B cell (primary cell): ENCODE results near the gene PRRT2.

Source experiments
- EZH2 ChIP-seq: IDR thresholded peaks from 2 replicates; pipeline ENCODE4 v1.6.1; 2012; ENCODE audit warnings: borderline replicate concordance, low read depth, mild to moderate bottlenecking, moderate library complexity, low read length; ENCODE audit not compliant: insufficient read depth, poor library complexity, severe bottlenecking
- TF ChIP-seq, protein P1 (sequence below): fragments of 200-600 bp; IDR thresholded peaks from one replicate; pipeline ENCODE4 v1.8.0; 2022; ENCODE audit warnings: antibody characterized with exemption, mild to moderate bottlenecking

DNA sequence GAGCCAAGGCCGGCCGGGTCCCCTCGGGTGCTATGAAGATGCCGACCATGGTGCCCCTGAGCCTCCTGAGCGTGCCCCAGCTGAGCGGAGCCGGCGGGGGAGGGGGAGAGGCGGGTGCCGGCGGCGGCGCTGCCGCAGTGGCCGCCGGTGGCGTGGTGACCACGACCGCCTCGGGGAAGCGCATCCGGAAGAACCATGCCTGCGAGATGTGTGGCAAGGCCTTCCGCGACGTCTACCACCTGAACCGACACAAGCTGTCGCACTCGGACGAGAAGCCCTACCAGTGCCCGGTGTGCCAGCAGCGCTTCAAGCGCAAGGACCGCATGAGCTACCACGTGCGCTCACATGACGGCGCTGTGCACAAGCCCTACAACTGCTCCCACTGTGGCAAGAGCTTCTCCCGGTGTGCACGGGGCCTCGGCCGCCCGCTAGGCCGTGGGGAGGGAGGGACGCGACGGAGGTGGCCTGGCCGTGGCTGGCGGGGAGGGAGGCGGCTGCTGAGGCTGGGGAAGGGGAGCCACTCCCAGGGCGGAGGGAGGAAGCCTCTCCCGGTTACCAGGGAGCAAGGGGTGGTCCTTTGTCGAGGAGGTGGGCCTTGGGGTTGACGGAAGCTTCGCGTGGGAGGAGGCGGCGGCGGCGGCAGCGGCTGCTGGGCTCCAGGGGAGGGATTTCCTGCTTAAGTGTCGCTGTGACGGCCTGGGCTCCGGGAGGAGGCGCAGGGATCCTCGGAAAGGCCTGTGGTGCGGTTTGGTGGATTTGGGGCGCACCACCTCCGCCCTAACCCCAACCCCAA is 4.4 kb upstream of the PRRT2 start:
- TF ChIP-seq, protein P1, sequence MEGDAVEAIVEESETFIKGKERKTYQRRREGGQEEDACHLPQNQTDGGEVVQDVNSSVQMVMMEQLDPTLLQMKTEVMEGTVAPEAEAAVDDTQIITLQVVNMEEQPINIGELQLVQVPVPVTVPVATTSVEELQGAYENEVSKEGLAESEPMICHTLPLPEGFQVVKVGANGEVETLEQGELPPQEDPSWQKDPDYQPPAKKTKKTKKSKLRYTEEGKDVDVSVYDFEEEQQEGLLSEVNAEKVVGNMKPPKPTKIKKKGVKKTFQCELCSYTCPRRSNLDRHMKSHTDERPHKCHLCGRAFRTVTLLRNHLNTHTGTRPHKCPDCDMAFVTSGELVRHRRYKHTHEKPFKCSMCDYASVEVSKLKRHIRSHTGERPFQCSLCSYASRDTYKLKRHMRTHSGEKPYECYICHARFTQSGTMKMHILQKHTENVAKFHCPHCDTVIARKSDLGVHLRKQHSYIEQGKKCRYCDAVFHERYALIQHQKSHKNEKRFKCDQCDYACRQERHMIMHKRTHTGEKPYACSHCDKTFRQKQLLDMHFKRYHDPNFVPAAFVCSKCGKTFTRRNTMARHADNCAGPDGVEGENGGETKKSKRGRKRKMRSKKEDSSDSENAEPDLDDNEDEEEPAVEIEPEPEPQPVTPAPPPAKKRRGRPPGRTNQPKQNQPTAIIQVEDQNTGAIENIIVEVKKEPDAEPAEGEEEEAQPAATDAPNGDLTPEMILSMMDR = peak; percentile 41
- no peak for TF ChIP-seq EZH2
